Cardiac fibroblast (primary cell): ENCODE data around the gene GSTO1.

Experiments used
- DNase-seq, 2 donors: peaks; one replicate each; pipeline versions ENCODE4 v3.0.0 to v3.0.0-alpha.2; 2010; ENCODE audit warnings: low read depth in 2 of 2
- H3K4me3 ChIP-seq, 2 donors: replicated peaks in 1 of 2; 1 replicate in 1 of 2; 2 replicates in 1 of 2; pipeline ENCODE4 v1.5.1; 2011; ENCODE audit warnings: low read depth in 2 of 2, low read length in 2 of 2, mild to moderate bottlenecking in 2 of 2, moderate library complexity in 1 of 2
- TF ChIP-seq, protein P1 (sequence below): IDR thresholded peaks from one replicate; pipeline ENCODE4 v1.5.1; 2011; ENCODE audit warnings: low read depth, mild to moderate bottlenecking, low read length, inconsistent platforms

GSTO1 gene

DNA sequence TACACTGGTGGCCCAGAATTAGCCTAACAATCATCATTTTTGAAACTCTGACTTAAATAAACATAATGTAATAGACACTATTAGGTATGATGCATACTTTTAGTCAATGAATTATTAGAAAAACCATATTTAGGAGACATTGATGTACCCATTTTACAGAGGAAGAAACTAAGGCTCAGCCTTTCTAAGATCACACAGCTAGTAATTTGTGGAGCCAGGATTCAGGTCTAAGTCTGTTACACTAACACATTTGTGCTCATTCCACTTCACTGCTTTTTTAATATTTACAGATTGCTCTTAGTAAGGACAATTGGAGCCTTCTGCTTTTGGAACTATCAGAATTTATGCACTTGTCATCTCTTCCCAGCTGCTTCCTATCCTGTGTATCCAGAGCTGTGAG lies 31.4 kb upstream of the GSTO1 start:
- no peak for DNase-seq
- TF ChIP-seq, protein P1, sequence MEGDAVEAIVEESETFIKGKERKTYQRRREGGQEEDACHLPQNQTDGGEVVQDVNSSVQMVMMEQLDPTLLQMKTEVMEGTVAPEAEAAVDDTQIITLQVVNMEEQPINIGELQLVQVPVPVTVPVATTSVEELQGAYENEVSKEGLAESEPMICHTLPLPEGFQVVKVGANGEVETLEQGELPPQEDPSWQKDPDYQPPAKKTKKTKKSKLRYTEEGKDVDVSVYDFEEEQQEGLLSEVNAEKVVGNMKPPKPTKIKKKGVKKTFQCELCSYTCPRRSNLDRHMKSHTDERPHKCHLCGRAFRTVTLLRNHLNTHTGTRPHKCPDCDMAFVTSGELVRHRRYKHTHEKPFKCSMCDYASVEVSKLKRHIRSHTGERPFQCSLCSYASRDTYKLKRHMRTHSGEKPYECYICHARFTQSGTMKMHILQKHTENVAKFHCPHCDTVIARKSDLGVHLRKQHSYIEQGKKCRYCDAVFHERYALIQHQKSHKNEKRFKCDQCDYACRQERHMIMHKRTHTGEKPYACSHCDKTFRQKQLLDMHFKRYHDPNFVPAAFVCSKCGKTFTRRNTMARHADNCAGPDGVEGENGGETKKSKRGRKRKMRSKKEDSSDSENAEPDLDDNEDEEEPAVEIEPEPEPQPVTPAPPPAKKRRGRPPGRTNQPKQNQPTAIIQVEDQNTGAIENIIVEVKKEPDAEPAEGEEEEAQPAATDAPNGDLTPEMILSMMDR, result no peak
- H3K4me3 ChIP-seq, result no peak overlapping the region

DNA sequence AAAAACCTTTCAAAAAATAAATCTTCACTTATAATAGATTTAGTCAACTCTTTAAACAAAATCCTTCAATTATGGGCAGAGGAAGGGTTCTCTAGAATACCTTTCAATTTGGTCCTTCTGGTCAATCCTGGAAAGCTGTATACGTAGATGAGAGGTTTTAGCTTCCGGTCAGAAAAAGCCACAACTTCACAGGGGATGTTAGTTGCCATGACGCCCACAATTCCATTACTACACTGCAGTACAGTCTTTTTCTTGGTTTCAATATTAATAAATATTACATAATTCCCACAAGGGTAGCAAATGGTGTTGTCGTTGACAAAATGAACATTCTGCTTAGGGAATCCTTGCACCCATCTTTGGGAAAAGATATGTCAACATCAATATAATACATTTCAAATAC lies 24.2 kb upstream of the GSTO1 start:
- DNase-seq, result no peak
- H3K4me3 ChIP-seq, result no peak overlapping the region
- TF ChIP-seq, protein P1, result no peak

DNA sequence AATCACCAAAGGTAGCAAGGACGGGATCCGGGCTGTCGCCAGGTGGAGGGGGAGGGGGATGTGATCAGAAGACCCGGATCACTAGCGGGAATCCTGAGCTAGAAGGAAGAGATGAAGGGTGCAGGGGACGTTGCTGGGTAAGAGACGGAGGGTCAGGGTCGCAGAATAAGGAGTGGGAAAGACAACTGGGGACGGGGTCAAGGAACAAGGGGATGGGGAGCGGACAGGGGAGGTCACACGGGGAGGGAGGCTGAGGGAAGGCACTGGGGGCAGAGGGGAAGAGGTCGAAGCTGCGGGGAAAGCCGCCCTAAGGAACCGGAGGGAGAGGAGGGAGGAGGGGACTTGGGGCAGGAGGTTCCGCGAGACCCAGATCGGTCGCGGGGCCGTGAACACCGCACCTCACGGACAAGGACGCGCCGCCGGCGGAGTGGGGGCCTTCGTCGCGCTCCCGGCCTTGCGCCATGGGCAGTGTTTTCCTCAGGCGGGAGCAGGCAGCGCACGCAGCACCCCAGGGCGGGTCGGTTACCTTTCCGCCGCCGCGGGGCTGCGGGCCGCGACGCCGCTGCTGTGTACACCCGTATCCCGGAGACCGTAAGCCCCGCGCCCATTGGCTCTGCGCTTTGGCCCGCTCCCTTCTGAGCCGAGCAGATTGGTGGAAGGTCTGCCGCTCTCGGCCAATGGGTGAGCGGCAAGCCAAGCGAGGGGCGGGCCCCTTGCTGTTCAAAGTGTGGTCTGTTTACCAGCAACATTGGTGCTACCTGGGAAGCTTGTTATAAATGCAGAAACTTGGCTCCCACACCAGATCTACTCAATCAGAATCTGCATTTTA lies 22.7 kb upstream of the GSTO1 start, which contains the start of gene CFAP43:
Gene CFAP43, minus strand, starts transcription at position 581 of the 829 bp plus-strand sequence. Its CDS starts 118 bp downstream, at position 463.
- peak; percentile 96 to 97 for DNase-seq
- TF ChIP-seq, protein P1, result no peak
- H3K4me3 ChIP-seq, result peak within 1 kb of the TSS; percentile 90 to 96

DNA sequence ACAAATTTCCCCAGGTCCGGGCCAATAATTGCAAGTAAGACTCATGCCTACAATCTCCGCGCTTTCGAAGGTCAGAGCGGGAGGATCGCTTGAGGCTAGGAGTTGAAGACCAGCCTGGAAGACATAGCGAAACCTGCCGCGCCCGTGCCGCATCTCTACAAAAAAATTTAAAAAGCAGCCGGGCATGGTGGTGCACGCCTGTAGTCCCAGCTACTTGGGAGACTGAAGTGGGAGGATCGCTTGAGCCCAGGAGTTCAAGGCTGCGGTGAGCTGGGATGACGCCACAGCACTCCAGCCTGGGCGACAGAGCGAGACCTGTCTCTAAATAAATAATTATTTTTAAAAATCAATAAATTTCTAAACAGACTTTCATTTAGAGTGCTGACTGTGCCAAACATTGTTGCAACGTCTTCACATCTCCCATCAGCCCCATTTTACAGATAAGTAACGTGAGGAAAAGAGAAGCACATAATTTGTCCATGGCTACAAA lies 22.0 kb upstream of the GSTO1 start:
- DNase-seq, result no peak
- H3K4me3 ChIP-seq, result peak overlapping the region; percentile 90 to 96
- TF ChIP-seq, protein P1, result no peak

DNA sequence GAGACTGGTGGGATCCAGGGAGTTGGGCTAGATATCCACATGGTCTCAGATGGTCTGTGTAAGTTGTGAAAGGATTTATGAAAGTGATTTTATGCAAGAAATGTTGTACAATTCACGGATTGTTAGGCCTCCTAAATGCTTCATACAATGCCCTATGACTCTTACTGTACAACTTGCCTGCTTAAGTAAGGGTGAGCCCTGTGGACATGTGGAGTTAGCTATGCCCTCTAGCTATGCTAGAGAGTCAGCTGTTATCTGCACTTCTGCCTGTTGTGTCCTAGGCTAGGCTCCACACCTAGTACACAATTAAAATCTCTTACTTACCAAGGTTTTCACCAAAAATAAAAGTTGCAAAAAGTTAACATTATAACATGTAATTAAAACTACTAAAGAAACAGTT lies 20.9 kb upstream of the GSTO1 start:
- TF ChIP-seq, protein P1, result no peak
- no peak overlapping the region for H3K4me3 ChIP-seq
- DNase-seq, result no peak

DNA sequence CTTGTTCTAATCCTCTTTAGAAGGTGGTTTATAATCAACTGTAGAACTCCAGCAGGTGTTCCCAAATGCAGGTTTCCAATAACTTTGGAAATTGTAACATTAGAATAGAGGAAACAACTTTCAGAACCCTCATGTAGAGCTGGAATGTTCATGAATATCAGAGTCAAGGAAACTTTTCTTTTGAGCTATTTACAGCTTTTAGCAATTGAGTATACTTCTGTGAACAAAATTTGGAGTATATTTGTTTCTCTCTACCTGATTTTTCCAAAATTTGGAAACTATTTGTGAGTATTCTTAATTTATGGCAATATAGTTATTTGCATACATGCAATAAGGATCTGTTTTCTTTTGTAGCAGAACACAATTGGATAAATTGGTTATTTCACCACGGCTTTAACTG lies 19.8 kb upstream of the GSTO1 start:
- DNase-seq, result no peak
- H3K4me3 ChIP-seq, result no peak overlapping the region
- TF ChIP-seq, protein P1, result no peak

DNA sequence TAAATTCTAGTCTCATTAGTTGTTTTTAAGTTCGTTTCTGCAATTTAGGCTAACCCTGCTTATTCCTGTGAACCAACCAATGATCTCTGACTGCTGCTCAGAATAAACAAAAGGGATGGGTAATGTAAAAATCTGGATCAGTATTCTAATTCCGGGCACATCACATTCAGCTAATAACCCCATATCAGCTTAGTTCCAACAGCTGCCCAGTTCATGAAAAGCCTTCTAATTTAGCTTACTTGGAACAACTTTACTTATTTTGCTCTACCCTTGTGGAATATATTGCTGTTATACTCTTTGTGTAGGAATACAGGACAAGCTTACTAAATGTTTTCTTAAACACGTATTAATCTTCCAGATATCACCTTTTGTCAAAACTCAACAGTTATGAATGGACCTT lies 18.9 kb upstream of the GSTO1 start:
- TF ChIP-seq, protein P1, result no peak
- no peak for DNase-seq
- no peak overlapping the region for H3K4me3 ChIP-seq
